Effector memory CD8-positive, alpha-beta T cell (primary cell): ENCODE measurements around the gene ZNF280A.

Source experiments
- ATAC-seq: fragments of 150-1000 bp; cut with Tn5 transposase; replicated peaks from 2 replicates; pipeline ENCODE4 v1.10.0; 2021; ENCODE audit warnings: mild to moderate bottlenecking, moderate library complexity
- DNase-seq, 3 experiments: peaks; one replicate each; pipeline ENCODE4 v3.0.0; 2021
- H3K27ac Mint-ChIP-seq, 2 donors: one replicate each; pipeline ENCODE4 v1.8.0; 2022; ENCODE audit warnings: mild to moderate bottlenecking in 2 of 2, mixed read lengths in 2 of 2, moderate library complexity in 2 of 2
- H3K27me3 Mint-ChIP-seq, 2 donors: one replicate each; pipeline ENCODE4 v1.8.0; 2022; ENCODE audit warnings: mixed read lengths in 2 of 2
- H3K36me3 Mint-ChIP-seq: one replicate; pipeline ENCODE4 v1.8.0; 2022; ENCODE audit warnings: mild to moderate bottlenecking, moderate library complexity, mixed read lengths; ENCODE audit not compliant: insufficient read depth
- H3K4me1 Mint-ChIP-seq, 2 donors: one replicate each; pipeline ENCODE4 v1.8.0; 2022; ENCODE audit warnings: low read depth in 2 of 2, mixed read lengths in 2 of 2
- H3K4me3 Mint-ChIP-seq, 2 donors: one replicate each; pipeline ENCODE4 v1.8.0; 2022; ENCODE audit warnings: mild to moderate bottlenecking in 2 of 2, mixed read lengths in 2 of 2, moderate library complexity in 2 of 2
- H3K9me3 Mint-ChIP-seq, 2 donors: one replicate each; pipeline ENCODE4 v1.8.0; 2022; ENCODE audit warnings: mixed read lengths in 2 of 2

ZNF280A gene

GRCh38 chr22:22464541-22465054 lies 55.5 kb downstream of the ZNF280A start:
- peaks cover 62 to 76% of the 10 kb centered on the region in 2 donors for H3K27me3 Mint-ChIP-seq
- no peak overlapping the region for H3K27ac Mint-ChIP-seq
- DNase-seq (no peak), ATAC-seq (no peak)
- H3K36me3 Mint-ChIP-seq, result peaks cover 6% of the 10 kb centered on the region
- H3K4me1 Mint-ChIP-seq, result no peaks in the 10 kb centered on the region
- no peaks in the 10 kb centered on the region for H3K9me3 Mint-ChIP-seq
- no peak overlapping the region for H3K4me3 Mint-ChIP-seq

GRCh38 chr22:22463855-22464540 lies 56.1 kb downstream of the ZNF280A start:
- Mint-ChIP-seq H3K4me3 (no peak overlapping the region), H3K9me3 (peaks cover under 1 to 4% of the 10 kb centered on the region in 2 donors), H3K27ac (no peak overlapping the region), H3K36me3 (peaks cover 6% of the 10 kb centered on the region), H3K4me1 (no peaks in the 10 kb centered on the region), H3K27me3 (peaks cover 62 to 75% of the 10 kb centered on the region in 2 donors)
- DNase-seq (peak; percentile 49), ATAC-seq (peak; percentile 36)
